GM12878 (cell line): ENCODE measurements around the gene LRRC59. TPM values are rescaled to one million over a fixed set of nuclear protein-coding genes. Genes with fewer than 3 reads are reported as not detected.

Experiments used
- ATAC-seq: fragments of 200-7000 bp; cut with Tn5 transposase; 3 replicates; pipeline ENCODE4 v1.9.1; 2020; ENCODE audit warnings: mild to moderate bottlenecking, moderate library complexity
- BruUV-seq: library from RNA; stranded (reverse); fragments of 400-500 nt; replicated peaks from 2 replicates; lab custom pipeline; 2021; lab: Mats Ljungman, UMichigan
- CTCF ChIA-PET: fragments of 300-600 bp; sonication (Branson Sonifier 250); formaldehyde crosslinking; extraction: SDS; loops from one replicate; lab custom pipeline; 2021; ENCODE audit warnings: inconsistent platforms; lab: Yijun Ruan, JAX
- POLR2A ChIA-PET: fragments of 350-600 bp; formaldehyde crosslinking; extraction: SDS; loops from one replicate; lab custom pipeline; 2021; ENCODE audit warnings: inconsistent platforms; lab: Charles Lee
- RAD21 ChIA-PET: fragments of 300-600 bp; sonication (Branson Sonifier 250); formaldehyde crosslinking; loops from one replicate; lab custom pipeline; 2023; ENCODE audit warnings: antibody characterized with exemption; ENCODE audit not compliant: unreplicated experiment; lab: Charles Lee
- SMC1A ChIA-PET: fragments of 300-600 bp; sonication (Branson Sonifier 250); formaldehyde crosslinking; loops from one replicate; lab custom pipeline; 2023; ENCODE audit not compliant: unreplicated experiment, uncharacterized antibody; lab: Charles Lee
- DNase-seq: peaks from one replicate; pipeline ENCODE4 v3.0.0-alpha.2; 2011; ENCODE audit warnings: low read depth, low spot score
- FAIRE-seq: peaks from 3 replicates; lab custom pipeline; 2011; peaks lifted over from hg19 to GRCh38; lab: Jason Lieb, UNC
- H2AFZ ChIP-seq: 2 replicates; pipeline ENCODE4 v1.6.0; 2011; ENCODE audit warnings: low read depth, low read length, control low read depth; ENCODE audit not compliant: control insufficient read depth
- H3K27ac ChIP-seq: 2 replicates; pipeline ENCODE4 v1.5.1; 2011; ENCODE audit warnings: control low read depth; ENCODE audit not compliant: control insufficient read depth, insufficient read depth
- H3K27me3 ChIP-seq, 2 experiments: replicated peaks in 1 of 2; 2 replicates each; pipeline versions ENCODE4 v1.6.0 to v1.6.1; 2011; ENCODE audit warnings: low read length in 1 of 2; ENCODE audit not compliant: control insufficient read depth in 2 of 2, insufficient read depth in 2 of 2
- H3K36me3 ChIP-seq, 2 experiments: 2 replicates each; pipeline ENCODE4 v1.5.1; 2011; ENCODE audit warnings: low read length in 1 of 2; ENCODE audit not compliant: control insufficient read depth in 2 of 2, insufficient read depth in 2 of 2
- H3K4me1 ChIP-seq: 2 replicates; pipeline ENCODE4 v1.6.1; 2011; ENCODE audit warnings: mild to moderate bottlenecking, low read length, moderate library complexity, mixed read lengths; ENCODE audit not compliant: control insufficient read depth, insufficient read depth
- H3K4me2 ChIP-seq: 2 replicates; pipeline ENCODE4 v1.6.0; 2011; ENCODE audit warnings: control low read depth; ENCODE audit not compliant: control insufficient read depth, insufficient read depth
- H3K4me3 ChIP-seq: fragments of 200-600 bp; sonication (generic); 2 replicates; pipeline ENCODE4 v1.5.1; 2016
- H3K79me2 ChIP-seq: 2 replicates; pipeline ENCODE4 v1.6.0; 2011; ENCODE audit warnings: low read length; ENCODE audit not compliant: control insufficient read depth, insufficient read depth
- H3K9ac ChIP-seq: 2 replicates; pipeline ENCODE4 v1.8.0; 2011; ENCODE audit warnings: low read length, control low read depth, mixed read lengths; ENCODE audit not compliant: control insufficient read depth, insufficient read depth
- H3K9me3 ChIP-seq: replicated peaks from 3 replicates; pipeline ENCODE4 v1.5.1; 2011; ENCODE audit warnings: mild to moderate bottlenecking, low read length; ENCODE audit not compliant: control insufficient read depth, insufficient read depth
- H4K20me1 ChIP-seq: 2 replicates; pipeline ENCODE4 v1.6.0; 2011; ENCODE audit not compliant: control insufficient read depth, insufficient read depth
- BACH1 ChIP-seq: fragments of 450-650 bp; IDR thresholded peaks from 2 replicates; pipeline ENCODE4 v1.6.1; 2017; ENCODE audit warnings: mild to moderate bottlenecking, borderline replicate concordance
- BCL3 ChIP-seq: IDR thresholded peaks from 2 replicates; pipeline ENCODE4 v1.6.1; 2011; ENCODE audit warnings: borderline replicate concordance, low read depth, mild to moderate bottlenecking, moderate library complexity, low read length; ENCODE audit not compliant: insufficient read depth, poor library complexity, severe bottlenecking
- YBX1 ChIP-seq: fragments of 450-650 bp; IDR thresholded peaks from 2 replicates; pipeline ENCODE4 v1.6.1; 2016; ENCODE audit warnings: antibody characterized with exemption
- WGBS: methylation state at CpG from one replicate; pipeline ENCODE4 v1.1.6; 2016; ENCODE audit warnings: low lambda C conversion rate; ENCODE audit not compliant: insufficient replicate concordance, insufficient coverage; ENCODE audit errors: missing lambda C conversion rate; 5-methylcytosine and 5-hydroxymethylcytosine counted together
- in situ Hi-C: fragments of 300-500 bp; cut with MboI; formaldehyde crosslinking; loops from 9 replicates; pipeline ENCODE4 v1.14.3; 2018; ENCODE audit warnings: mixed read lengths
- intact Hi-C: fragments of 100-400 bp; cut with micrococcal nuclease; formaldehyde crosslinking; loops from one replicate; pipeline ENCODE4 v1.14.2; 2022; ENCODE audit not compliant: unreplicated experiment
- polyA plus RNA-seq, 11 experiments: library from polyadenylated mRNA; depleted of rRNA in 4 of 11; unstranded in 6 of 11; stranded (reverse) in 5 of 11; fragments of >200 nt; fragmentation: Nextera tagmentation in 4 of 11; fragmentation: Illumina TruSeq in 1 of 11; extraction: Ambion mirVana in 4 of 11; extraction: Trizol in 1 of 11; gene quantifications; 1 replicate in 1 of 11; 2 replicates in 10 of 11; pipeline versions ENCODE4 v1.2.1 to v1.2.3, GENCODE V29; 2011 to 2016; ENCODE audit warnings: inconsistent platforms in 2 of 11, missing spikeins in 2 of 11, low read depth in 1 of 11
- total RNA-seq, 4 experiments: library from RNA; depleted of rRNA in 3 of 4; stranded (reverse); fragments of >200 nt in 3 of 4; fragmentation: Illumina TruSeq in 1 of 4; extraction: Trizol in 1 of 4; gene quantifications; 2 replicates each; pipeline versions ENCODE4 v1.2.1 to v1.2.3, GENCODE V29; 2013 to 2021

Gene LRRC59
- total and polyA plus RNA-seq, 10 of the 15 experiments (the other 5 are each of a cell fraction or from before 2014, with no cell fraction given): 8.8 to 82.2 (median 63.0) TPM

GRCh38 chr17:50379351-50380132, 17.8 kb downstream of the LRRC59 start (continued):
- no peak for TF ChIP-seq BCL3

DNA sequence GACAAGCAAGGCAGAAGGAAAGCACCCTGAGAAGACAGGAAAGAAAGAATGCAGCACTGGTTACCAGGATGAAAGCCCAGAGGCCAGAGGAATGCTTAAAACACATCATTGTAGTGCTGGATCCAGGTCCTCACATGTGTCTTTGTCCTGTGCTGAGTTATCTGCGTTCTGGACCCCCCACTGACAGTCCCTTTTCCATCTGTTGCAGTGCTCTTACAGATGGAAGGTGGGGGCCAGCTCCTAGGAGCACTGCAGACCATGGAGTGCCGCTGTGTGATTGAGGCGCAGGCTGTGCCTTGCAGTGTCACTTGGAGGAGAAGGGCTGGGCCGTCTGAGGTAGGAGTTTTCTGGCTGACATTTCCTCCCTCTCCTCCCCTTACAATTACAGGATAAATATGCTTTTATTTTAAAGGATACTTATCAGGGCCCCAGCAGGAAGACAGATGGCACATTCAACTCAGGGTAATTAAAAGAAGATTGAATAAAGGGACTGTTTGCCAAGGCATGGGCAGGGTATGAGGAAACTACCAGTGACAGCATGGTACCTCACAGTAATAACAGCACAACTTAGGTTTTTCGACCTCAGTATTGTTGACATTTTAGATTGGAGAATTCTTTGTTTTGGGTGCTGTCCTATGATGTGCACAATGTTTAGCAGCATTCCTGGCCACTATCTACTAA, 21.3 kb downstream of the LRRC59 start:
- SMC1A ChIA-PET: interaction anchor here (1.0 kb wide), 1 partner anchor 9 kb away, joined by 3 read pairs; no protein-coding TSS in a partner anchor
- Histone ChIP-seq H3K79me2 (peaks cover 27% of the 10 kb centered on the region), H3K4me2 (no peak overlapping the region), H3K4me1 (no peaks in the 10 kb centered on the region; the same call in 1 of the 2 replicates), H3K9me3 (no peaks in the 10 kb centered on the region), H3K27me3 (no peaks in the 10 kb centered on the region), H3K36me3 (peaks cover 6 to 14% of the 10 kb centered on the region in 2 experiments), H3K27ac (no peak overlapping the region), H2AFZ (no peak overlapping the region), H3K4me3 (no peak overlapping the region), H4K20me1 (no peaks in the 10 kb centered on the region), H3K9ac (no peak overlapping the region)
- WGBS: 81% methylated on average over 5 of the region's 5 CpGs
- ATAC-seq (no peak), FAIRE-seq (no peak), DNase-seq (no peak)
- POLR2A ChIA-PET: interaction anchor here (0.9 kb wide), 1 partner anchor 22 kb away, joined by 3 read pairs; the partner anchor contains the start of gene LRRC59
- in situ Hi-C loops (no loop called here), intact Hi-C loops (no loop called here)
- no peak for TF ChIP-seq YBX1
- TF ChIP-seq BACH1: no peak
- CTCF ChIA-PET: interaction anchor here (0.9 to 5.9 kb wide), 2 partner anchors 14 to 21 kb away, joined by 4 to 48 read pairs; partner anchors contain the start of gene LRRC59
- BruUV-seq: no TSS peak
- RAD21 ChIA-PET: no interaction called here
